Measurements from ENCODE around the gene SPR.

Gene SPR

DNA sequence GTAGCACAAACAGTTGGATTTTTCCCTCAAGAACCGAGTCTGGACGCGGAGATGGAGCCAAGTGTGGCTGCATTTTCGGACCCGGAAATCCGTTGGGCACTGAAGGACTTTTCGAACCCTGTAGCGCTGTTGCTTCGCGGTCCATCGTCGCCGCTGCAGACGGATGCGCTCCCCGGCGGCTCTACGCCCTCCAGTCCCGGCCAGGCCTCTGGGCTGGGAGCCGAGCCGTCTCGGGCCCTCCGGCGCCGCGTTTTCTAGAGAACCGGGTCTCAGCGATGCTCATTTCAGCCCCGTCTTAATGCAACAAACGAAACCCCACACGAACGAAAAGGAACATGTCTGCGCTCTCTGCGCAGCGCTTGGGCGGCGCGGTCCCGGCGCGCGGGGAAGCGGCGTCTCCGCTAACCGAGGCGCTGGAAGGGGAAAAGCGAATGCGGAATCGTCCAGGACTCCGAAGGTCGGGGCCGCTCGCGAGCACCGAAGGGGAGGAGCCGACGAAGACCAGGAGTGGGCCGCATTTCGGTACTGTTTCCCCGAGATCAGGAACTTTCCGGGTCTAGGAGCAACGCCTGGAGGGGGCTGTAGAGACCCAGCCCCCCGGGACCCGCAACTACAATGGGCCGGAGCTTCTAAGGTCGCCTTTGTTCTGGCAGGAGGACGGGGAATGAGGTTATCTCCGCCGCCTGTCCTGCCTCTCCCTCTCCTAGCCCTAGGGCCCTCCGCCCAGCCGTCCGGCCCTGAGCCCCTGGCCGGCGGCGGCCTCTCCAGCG is 33.3 kb downstream of the SPR start:
- Histone ChIP-seq H3K27me3 (ENCODE audit: low read length) (no peaks in the 10 kb centered on the region), H3K9me3 (ENCODE audit: insufficient read depth, low read length) (no peaks in the 10 kb centered on the region), H3K27ac (ENCODE audit: low read depth, low read length) (no peak overlapping the region), H2AFZ (ENCODE audit: low read depth, low read length, severe bottlenecking) (no peak overlapping the region), H3K79me2 (ENCODE audit: insufficient read depth, low read length) (no peaks in the 10 kb centered on the region), H3F3A (ENCODE audit: insufficient read depth) (no peaks in the 10 kb centered on the region), H3K9ac (ENCODE audit: low read length) (no peak overlapping the region), H4K20me1 (ENCODE audit: low read depth, low read length) (no peaks in the 10 kb centered on the region), H3K36me3 (ENCODE audit: low read length) (no peaks in the 10 kb centered on the region), H3K4me2 (ENCODE audit: low read depth, low read length, poor library complexity, severe bottlenecking) (no peak overlapping the region), H3K9me2 (replicated peaks; ENCODE audit: insufficient read depth, low read length) (no peaks in the 10 kb centered on the region), H3K4me3 (ENCODE audit: insufficient read depth, low read length, poor library complexity, severe bottlenecking) (no peak overlapping the region)
- TF ChIP-seq, protein P1, sequence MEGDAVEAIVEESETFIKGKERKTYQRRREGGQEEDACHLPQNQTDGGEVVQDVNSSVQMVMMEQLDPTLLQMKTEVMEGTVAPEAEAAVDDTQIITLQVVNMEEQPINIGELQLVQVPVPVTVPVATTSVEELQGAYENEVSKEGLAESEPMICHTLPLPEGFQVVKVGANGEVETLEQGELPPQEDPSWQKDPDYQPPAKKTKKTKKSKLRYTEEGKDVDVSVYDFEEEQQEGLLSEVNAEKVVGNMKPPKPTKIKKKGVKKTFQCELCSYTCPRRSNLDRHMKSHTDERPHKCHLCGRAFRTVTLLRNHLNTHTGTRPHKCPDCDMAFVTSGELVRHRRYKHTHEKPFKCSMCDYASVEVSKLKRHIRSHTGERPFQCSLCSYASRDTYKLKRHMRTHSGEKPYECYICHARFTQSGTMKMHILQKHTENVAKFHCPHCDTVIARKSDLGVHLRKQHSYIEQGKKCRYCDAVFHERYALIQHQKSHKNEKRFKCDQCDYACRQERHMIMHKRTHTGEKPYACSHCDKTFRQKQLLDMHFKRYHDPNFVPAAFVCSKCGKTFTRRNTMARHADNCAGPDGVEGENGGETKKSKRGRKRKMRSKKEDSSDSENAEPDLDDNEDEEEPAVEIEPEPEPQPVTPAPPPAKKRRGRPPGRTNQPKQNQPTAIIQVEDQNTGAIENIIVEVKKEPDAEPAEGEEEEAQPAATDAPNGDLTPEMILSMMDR (IDR thresholded peaks at IDR 0.05; ENCODE audit: insufficient read depth, low read length, poor library complexity, severe bottlenecking) = no peak
- no peak for TF ChIP-seq EZH2phosphoT487 (conservative IDR thresholded peaks at IDR 0.05; ENCODE audit: low read length)

DNA sequence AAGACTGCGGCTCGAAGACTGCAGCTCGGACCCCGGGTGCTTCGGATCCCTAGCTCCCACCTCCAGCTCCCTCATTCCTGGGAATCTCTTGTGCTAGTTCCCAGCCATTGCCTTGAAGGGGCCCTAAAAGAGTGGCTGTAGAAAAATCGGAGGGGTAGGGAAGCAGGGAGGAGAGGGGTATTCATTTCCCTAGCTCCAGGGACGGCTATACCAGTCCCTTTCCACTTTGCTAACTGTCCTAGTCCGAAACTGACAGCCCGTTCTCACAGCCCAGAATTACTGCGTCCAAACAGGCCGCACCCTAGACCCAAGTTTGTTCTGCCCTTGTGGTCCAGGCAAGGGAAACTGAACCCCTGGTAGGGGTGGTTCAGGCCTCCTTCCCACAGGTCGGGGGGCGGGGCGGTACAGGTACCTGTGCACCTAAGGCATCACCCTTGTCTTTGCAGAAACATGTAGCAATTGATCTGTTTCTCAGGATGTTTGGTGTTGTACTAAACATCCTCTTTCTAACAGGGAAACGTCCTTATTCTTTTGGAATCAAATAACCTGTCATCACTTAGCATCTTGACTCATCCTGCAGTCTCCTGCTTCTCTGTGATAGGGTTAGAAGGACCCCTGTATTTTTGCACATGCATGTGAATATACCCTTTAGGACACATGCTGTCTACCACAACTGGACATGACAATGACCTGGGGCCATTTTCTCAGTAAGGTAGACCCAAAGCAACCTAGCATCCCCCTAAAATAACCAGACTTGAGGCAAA is 34.1 kb downstream of the SPR start:
- Histone ChIP-seq H3K9me2 (replicated peaks; ENCODE audit: insufficient read depth, low read length) (no peaks in the 10 kb centered on the region), H3K9ac (ENCODE audit: low read length) (no peak overlapping the region), H3K4me2 (ENCODE audit: low read depth, low read length, poor library complexity, severe bottlenecking) (no peak overlapping the region), H4K20me1 (ENCODE audit: low read depth, low read length) (no peaks in the 10 kb centered on the region), H3K79me2 (ENCODE audit: insufficient read depth, low read length) (no peaks in the 10 kb centered on the region), H3K27ac (ENCODE audit: low read depth, low read length) (no peak overlapping the region), H3K27me3 (ENCODE audit: low read length) (no peaks in the 10 kb centered on the region), H3K4me3 (ENCODE audit: insufficient read depth, low read length, poor library complexity, severe bottlenecking) (no peak overlapping the region), H2AFZ (ENCODE audit: low read depth, low read length, severe bottlenecking) (no peak overlapping the region), H3F3A (ENCODE audit: insufficient read depth) (no peaks in the 10 kb centered on the region), H3K9me3 (ENCODE audit: insufficient read depth, low read length) (no peaks in the 10 kb centered on the region), H3K36me3 (ENCODE audit: low read length) (no peaks in the 10 kb centered on the region)
- no peak for TF ChIP-seq EZH2phosphoT487 (conservative IDR thresholded peaks at IDR 0.05; ENCODE audit: low read length)
- TF ChIP-seq, protein P1 (IDR thresholded peaks at IDR 0.05; ENCODE audit: insufficient read depth, low read length, poor library complexity, severe bottlenecking) = no peak

DNA sequence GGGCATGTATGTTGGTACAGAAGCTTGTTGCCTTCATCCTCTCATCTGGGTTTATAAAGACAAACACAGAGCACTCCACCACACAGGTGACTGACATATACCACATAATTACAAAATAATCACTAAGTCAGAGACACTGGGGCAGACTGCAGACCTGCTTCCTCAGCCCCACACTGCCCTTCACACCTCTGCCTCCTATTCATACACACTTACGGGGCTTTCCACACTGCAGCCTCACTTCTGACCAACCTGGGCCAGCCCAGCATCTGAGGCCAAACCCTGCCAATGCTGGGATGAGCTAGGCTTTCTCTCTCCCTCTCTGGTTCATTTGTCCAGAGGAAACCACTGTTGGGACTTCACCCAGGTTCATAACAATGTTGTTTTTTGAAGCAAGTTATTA is 34.6 kb downstream of the SPR start:
- no peak overlapping the region for H3K9ac ChIP-seq (ENCODE audit: low read length)
- no peaks in the 10 kb centered on the region for H4K20me1 ChIP-seq (ENCODE audit: low read depth, low read length)
- no peak overlapping the region for H3K4me2 ChIP-seq (ENCODE audit: low read depth, low read length, poor library complexity, severe bottlenecking)
- H3K27ac ChIP-seq (ENCODE audit: low read depth, low read length) = no peak overlapping the region
- H2AFZ ChIP-seq (ENCODE audit: low read depth, low read length, severe bottlenecking) = no peak overlapping the region
- H3K27me3 ChIP-seq (ENCODE audit: low read length) = no peaks in the 10 kb centered on the region
- H3K36me3 ChIP-seq (ENCODE audit: low read length) = no peaks in the 10 kb centered on the region
- H3K9me3 ChIP-seq (ENCODE audit: insufficient read depth, low read length) = no peaks in the 10 kb centered on the region
- H3K79me2 ChIP-seq (ENCODE audit: insufficient read depth, low read length) = no peaks in the 10 kb centered on the region
- TF ChIP-seq EZH2phosphoT487 (conservative IDR thresholded peaks at IDR 0.05; ENCODE audit: low read length) = no peak
- TF ChIP-seq, protein P1 (IDR thresholded peaks at IDR 0.05; ENCODE audit: insufficient read depth, low read length, poor library complexity, severe bottlenecking) = no peak
- H3K9me2 ChIP-seq (replicated peaks; ENCODE audit: insufficient read depth, low read length) = no peaks in the 10 kb centered on the region
- H3K4me3 ChIP-seq (ENCODE audit: insufficient read depth, low read length, poor library complexity, severe bottlenecking) = no peak overlapping the region
- H3F3A ChIP-seq (ENCODE audit: insufficient read depth) = no peaks in the 10 kb centered on the region
